GM23248 (cell line): ENCODE results near the gene NMRK1.

Experiments
- EZH2 ChIP-seq: fragments of 200-600 bp; sonication (generic); IDR thresholded peaks from 2 replicates; pipeline ENCODE4 v1.6.1; 2018; ENCODE audit warnings: antibody characterized with exemption, mild to moderate bottlenecking; ENCODE audit not compliant: insufficient read depth, poor library complexity, severe bottlenecking
- EZH2phosphoT487 ChIP-seq: fragments of 200-600 bp; sonication (generic); IDR thresholded peaks from 2 replicates; pipeline ENCODE4 v1.6.1; 2018; ENCODE audit warnings: antibody characterized with exemption, moderate library complexity, mild to moderate bottlenecking, low read depth; ENCODE audit not compliant: insufficient read depth

- TF ChIP-seq EZH2, result no peak
- no peak for TF ChIP-seq EZH2phosphoT487
These were observed 6.3 kb downstream of the NMRK1 start for GRCh38 chr9:75081632-75082031.
